PC-3 (cell line): ENCODE results near the gene MAGT1.
"Not testable (repeated sequence)": the region's sequence is repeated elsewhere in the genome, so short reads cannot be mapped to it uniquely, and the experiment has no call there.

Source experiments
- EZH2 ChIP-seq: fragments of 300-600 bp; sonication (generic); IDR thresholded peaks from one replicate; pipeline ENCODE4 v1.6.1; 2017; ENCODE audit warnings: antibody characterized with exemption, mild to moderate bottlenecking, low read length; ENCODE audit not compliant: unreplicated experiment
- TF ChIP-seq, protein P1 (sequence below): fragments of 300-600 bp; sonication (generic); conservative IDR thresholded peaks from 2 replicates; pipeline ENCODE4 v1.5.1; 2017; ENCODE audit warnings: antibody characterized with exemption, low read depth, mild to moderate bottlenecking, low read length

DNA sequence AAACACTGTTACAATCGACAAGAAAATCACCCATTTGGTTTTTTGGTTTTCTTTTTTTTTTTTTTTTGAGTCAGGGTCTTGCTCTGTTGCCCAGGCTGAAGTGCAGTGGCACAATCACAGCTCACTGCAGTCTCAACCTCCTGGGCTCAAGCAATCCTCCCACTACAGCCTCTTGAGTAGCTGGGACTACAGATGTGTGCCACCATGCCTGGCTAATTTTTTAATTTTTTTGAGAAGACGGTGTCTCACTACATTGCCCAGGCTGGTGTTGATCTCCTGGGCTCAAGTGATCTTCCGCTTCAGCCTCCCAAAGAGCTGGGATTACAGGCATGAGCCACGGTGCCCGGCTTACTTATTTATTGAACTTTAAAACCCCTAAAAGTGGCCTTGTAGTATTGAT lies 63.7 kb downstream of the MAGT1 start:
- TF ChIP-seq, protein P1, sequence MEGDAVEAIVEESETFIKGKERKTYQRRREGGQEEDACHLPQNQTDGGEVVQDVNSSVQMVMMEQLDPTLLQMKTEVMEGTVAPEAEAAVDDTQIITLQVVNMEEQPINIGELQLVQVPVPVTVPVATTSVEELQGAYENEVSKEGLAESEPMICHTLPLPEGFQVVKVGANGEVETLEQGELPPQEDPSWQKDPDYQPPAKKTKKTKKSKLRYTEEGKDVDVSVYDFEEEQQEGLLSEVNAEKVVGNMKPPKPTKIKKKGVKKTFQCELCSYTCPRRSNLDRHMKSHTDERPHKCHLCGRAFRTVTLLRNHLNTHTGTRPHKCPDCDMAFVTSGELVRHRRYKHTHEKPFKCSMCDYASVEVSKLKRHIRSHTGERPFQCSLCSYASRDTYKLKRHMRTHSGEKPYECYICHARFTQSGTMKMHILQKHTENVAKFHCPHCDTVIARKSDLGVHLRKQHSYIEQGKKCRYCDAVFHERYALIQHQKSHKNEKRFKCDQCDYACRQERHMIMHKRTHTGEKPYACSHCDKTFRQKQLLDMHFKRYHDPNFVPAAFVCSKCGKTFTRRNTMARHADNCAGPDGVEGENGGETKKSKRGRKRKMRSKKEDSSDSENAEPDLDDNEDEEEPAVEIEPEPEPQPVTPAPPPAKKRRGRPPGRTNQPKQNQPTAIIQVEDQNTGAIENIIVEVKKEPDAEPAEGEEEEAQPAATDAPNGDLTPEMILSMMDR = not testable (repeated sequence)
- not testable (repeated sequence) for TF ChIP-seq EZH2
